Adrenal gland (tissue), 12 donors: Measurements from ENCODE around the gene DTX3L. TPM values are rescaled to one million over a fixed set of nuclear protein-coding genes. Genes with fewer than 3 reads are reported as not detected.

Source experiments
- DNase-seq, 7 donors: peaks; one replicate each; pipeline ENCODE4 v3.0.0-alpha.2; 2019 to 2020
- H3K27ac ChIP-seq, 5 donors: fragments of 200-600 bp; sonication (generic) in 4 of 5; 1 replicate in 3 of 5; 2 replicates in 2 of 5; pipeline versions ENCODE4 v1.5.1 to v1.8.0; 2016 to 2020; ENCODE audit warnings: mild to moderate bottlenecking in 1 of 5
- H3K27me3 ChIP-seq: fragments of 200-600 bp; 2 replicates; pipeline ENCODE4 v1.8.0; 2021
- H3K36me3 ChIP-seq, 2 donors: fragments of 200-600 bp; replicated peaks in 1 of 2; 1 replicate in 1 of 2; 2 replicates in 1 of 2; pipeline versions ENCODE4 v1.5.1 to v1.8.0; 2018 to 2022
- H3K4me1 ChIP-seq, 2 donors: fragments of 200-600 bp; replicated peaks in 1 of 2; 1 replicate in 1 of 2; 2 replicates in 1 of 2; pipeline versions ENCODE4 v1.5.1 to v1.8.0; 2018 to 2021
- H3K4me3 ChIP-seq, 4 donors: fragments of 200-600 bp; sonication (generic) in 3 of 4; one replicate each; pipeline ENCODE4 v1.5.1; 2016 to 2018
- H3K9me3 ChIP-seq, 3 donors: fragments of 200-600 bp; sonication (generic) in 1 of 3; replicated peaks in 1 of 3; 1 replicate in 2 of 3; 2 replicates in 1 of 3; pipeline versions ENCODE4 v1.5.1 to v1.8.0; 2016 to 2021
- POLR2A ChIP-seq, 2 donors: fragments of 450-650 bp; IDR thresholded peaks; one replicate each; pipeline ENCODE4 v1.6.1; 2017; ENCODE audit warnings: antibody characterized with exemption in 2 of 2, mild to moderate bottlenecking in 2 of 2, moderate library complexity in 1 of 2
- WGBS, 4 donors: extraction: QIAGEN DNeasy Blood & Tissue Kit in 2 of 4; methylation state at CpG; one replicate each; pipeline versions ENCODE4 v1.1.5 to v1.1.7; 2013 to 2017; 5-methylcytosine and 5-hydroxymethylcytosine counted together
- intact Hi-C, 2 donors: fragments of 100-400 bp; cut with DNase I; formaldehyde crosslinking; loops; one replicate each; pipeline versions ENCODE4 v1.14.1 to v1.15.0; 2022 to 2023
- polyA plus RNA-seq, 3 donors: library from polyadenylated mRNA; stranded (reverse); fragments of 200-250 nt in 2 of 3; fragments of 350-450 nt in 1 of 3; fragmentation: Illumina TruSeq in 1 of 3; extraction: RNeasy Lipid Tissue Mini Kit (QIAGEN cat#74804) in 1 of 3; gene quantifications; one replicate each; pipeline ENCODE4 v1.2.3, GENCODE V29; 2013 to 2014
- total RNA-seq, 9 donors: library from RNA; depleted of rRNA in 4 of 9; stranded (reverse); fragments of >200 nt in 4 of 9; fragments of 120-200 nt in 1 of 9; fragmentation: NEBNext Ultra II Directional in 1 of 9; extraction: Animal tissue kit (Norgen Biotek cat#: 25700) in 1 of 9; gene quantifications; one replicate each; pipeline versions ENCODE4 v1.1.0 to v1.2.4, GENCODE V29; 2013 to 2023
- TF ChIP-seq, protein P1 (sequence below), 6 experiments: fragments of 450-650 bp in 4 of 6; fragments of 200-600 bp in 2 of 6; sonication (generic) in 1 of 6; IDR thresholded peaks; 1 replicate in 5 of 6; 2 replicates in 1 of 6; pipeline versions ENCODE4 v1.5.1 to v1.8.0; 2016 to 2021; ENCODE audit warnings: antibody characterized with exemption in 6 of 6, mild to moderate bottlenecking in 2 of 6, moderate library complexity in 1 of 6
- donor health status: healthy with polysubstance abuse.
- donor health status: Bipolar disorder and iron deficiency.
- donor health status: DM: yes; HTN: yes; CAD: no.
- donor health status: DM: no; HTN: no; CAD: no.
- donor health status: DM: no; HTN: no; CAD: no.
- donor health status: DM: yes; HTN: yes; CAD: no.

The DTX3L gene
- total and polyA plus RNA-seq, 12 donors = 6.0 to 46.6 (median 27.7) TPM

DNA sequence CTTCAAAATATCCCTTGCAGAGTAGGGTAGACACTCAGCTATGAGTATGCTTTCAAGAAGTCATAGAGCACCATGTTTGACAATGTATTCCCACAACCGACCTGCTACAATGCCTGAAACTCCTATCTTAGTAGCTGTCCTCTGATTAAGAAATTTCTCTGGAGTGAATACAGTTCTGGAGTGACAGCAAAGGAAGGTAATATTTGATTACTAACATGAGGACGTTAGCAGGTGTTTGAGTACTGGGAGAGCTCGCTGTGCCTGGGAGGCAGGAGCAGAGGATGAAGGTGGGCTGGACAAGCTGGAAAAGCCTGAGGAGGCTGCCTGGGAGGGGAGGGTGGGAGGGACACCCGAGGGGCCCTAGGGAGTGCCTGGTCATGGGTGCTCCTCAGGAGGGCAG, 56.3 kb downstream of the DTX3L start:
- no peak for TF ChIP-seq POLR2A (IDR thresholded peaks at IDR 0.05)
- TF ChIP-seq, protein P1, sequence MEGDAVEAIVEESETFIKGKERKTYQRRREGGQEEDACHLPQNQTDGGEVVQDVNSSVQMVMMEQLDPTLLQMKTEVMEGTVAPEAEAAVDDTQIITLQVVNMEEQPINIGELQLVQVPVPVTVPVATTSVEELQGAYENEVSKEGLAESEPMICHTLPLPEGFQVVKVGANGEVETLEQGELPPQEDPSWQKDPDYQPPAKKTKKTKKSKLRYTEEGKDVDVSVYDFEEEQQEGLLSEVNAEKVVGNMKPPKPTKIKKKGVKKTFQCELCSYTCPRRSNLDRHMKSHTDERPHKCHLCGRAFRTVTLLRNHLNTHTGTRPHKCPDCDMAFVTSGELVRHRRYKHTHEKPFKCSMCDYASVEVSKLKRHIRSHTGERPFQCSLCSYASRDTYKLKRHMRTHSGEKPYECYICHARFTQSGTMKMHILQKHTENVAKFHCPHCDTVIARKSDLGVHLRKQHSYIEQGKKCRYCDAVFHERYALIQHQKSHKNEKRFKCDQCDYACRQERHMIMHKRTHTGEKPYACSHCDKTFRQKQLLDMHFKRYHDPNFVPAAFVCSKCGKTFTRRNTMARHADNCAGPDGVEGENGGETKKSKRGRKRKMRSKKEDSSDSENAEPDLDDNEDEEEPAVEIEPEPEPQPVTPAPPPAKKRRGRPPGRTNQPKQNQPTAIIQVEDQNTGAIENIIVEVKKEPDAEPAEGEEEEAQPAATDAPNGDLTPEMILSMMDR (IDR thresholded peaks at IDR 0.05) = no peak
- Histone ChIP-seq H3K27ac (no peak overlapping the region), H3K4me1 (no peaks in the 10 kb centered on the region), H3K4me3 (no peak overlapping the region), H3K27me3 (no peaks in the 10 kb centered on the region), H3K9me3 (no peaks in the 10 kb centered on the region), H3K36me3 (no peaks in the 10 kb centered on the region)
- no peak for DNase-seq
- intact Hi-C loops = no loop called here
- WGBS, 4 donors = 68 to 76% (median 73%) methylated on average over 4 of the region's 4 CpGs

DNA sequence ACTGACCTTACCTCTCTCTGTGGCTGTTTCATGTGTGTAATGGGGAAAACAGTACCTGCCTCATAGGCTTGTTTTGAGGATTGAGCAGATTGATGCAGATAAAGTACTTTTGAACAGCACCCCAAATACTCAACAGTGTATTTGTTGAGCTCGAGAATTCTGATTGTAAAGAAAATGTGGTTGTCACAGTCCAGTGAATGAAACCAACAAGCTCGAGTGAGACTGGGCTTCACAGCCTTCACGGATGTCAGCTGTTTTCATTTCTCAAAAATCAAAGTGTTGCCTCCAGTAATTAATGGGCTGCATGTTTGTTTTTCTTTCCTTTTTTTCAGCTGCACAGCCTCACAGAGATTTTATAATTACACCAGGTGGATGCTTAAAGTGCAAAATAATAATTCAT, 57.0 kb downstream of the DTX3L start:
- H3K9me3 ChIP-seq = no peaks in the 10 kb centered on the region
- H3K27me3 ChIP-seq = no peaks in the 10 kb centered on the region
- 42 to 61% (median 49%) methylated on average over 3 of the region's 3 CpGs for WGBS, 4 donors
- no peaks in the 10 kb centered on the region for H3K36me3 ChIP-seq
- DNase-seq = no peak
- H3K4me3 ChIP-seq = no peak overlapping the region
- H3K27ac ChIP-seq = no peak overlapping the region
- H3K4me1 ChIP-seq = no peaks in the 10 kb centered on the region
- intact Hi-C loops = no loop called here
- TF ChIP-seq, protein P1 (IDR thresholded peaks at IDR 0.05) = no peak
- no peak for TF ChIP-seq POLR2A (IDR thresholded peaks at IDR 0.05)

DNA sequence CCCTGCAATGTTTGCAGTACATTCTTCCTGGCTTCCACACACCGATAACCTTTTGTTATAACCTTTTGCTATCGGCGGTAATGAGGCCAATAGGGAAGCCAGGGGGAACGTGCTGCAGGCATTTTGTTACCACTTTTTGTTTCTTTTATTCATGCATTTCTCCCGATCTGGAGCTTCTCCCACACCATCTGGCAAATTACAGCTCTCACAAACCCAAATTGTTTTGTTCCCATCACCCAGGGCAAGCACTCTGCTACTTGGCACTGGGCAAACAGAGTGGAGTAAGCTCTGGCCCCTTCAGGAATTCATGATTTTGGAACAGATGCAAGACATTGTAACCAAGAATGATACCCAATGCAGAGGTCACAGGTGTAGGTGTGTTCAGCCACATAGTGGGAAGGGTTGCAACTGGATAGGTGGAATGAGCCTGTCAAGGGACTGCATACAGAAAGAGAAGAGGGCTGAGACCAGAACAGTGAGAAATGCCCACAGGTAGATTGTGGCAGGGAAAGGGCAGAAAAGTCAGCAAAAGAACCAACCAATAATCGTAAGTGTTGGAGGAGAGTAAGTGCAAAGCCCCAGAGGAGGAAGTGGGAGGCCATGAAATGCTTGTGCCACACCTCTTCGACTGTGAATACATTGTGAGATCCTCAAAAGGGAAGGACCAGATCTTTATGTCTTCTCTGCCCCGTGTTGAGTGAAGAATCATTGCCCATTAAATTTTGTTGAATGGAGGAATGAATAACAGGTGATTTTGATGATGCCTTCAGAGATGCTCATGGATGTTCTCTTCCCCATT, 59.1 kb downstream of the DTX3L start:
- no peak overlapping the region for H3K4me3 ChIP-seq
- H3K36me3 ChIP-seq = no peaks in the 10 kb centered on the region
- no peaks in the 10 kb centered on the region for H3K9me3 ChIP-seq
- no peaks in the 10 kb centered on the region for H3K4me1 ChIP-seq
- no peaks in the 10 kb centered on the region for H3K27me3 ChIP-seq
- intact Hi-C loops = no loop called here
- no peak overlapping the region for H3K27ac ChIP-seq
- no peak for DNase-seq
- no peak for TF ChIP-seq POLR2A (IDR thresholded peaks at IDR 0.05)
- TF ChIP-seq, protein P1 (IDR thresholded peaks at IDR 0.05) = no peak
- WGBS, 4 donors = 75 to 82% (median 76%) methylated on average over 8 of the region's 8 CpGs

Other genes with a start within 250 kb of the DTX3L start
- 10 to 100 TPM in 1 of 9 donors, 1 to 10 TPM in 7, not detected in 1; 1.1 to 12.1 (median 4.1) TPM for gene CSTA, start 239.1 kb upstream of the DTX3L start, total RNA-seq
- gene CSTA, start 239.1 kb upstream of the DTX3L start, polyA plus RNA-seq = 10 to 100 TPM in 2 of 3 donors, 1 to 10 TPM in 1; 8.8 to 15.7 (median 13.0) TPM
- 10 to 100 TPM; 10.6 to 85.1 (median 34.6) TPM for gene MIX23, start 181.1 kb upstream of the DTX3L start, total RNA-seq
- gene MIX23, start 181.1 kb upstream of the DTX3L start, polyA plus RNA-seq = 100 to 1,000 TPM in 1 of 3 donors, 10 to 100 TPM in 2; 49.8 to 118 (median 57.4) TPM
- 100 to 1,000 TPM in 2 of 9 donors, 10 to 100 TPM in 7; 36.2 to 158 (median 71.5) TPM for gene FAM162A, start 180.2 kb upstream of the DTX3L start, total RNA-seq
- gene FAM162A, start 180.2 kb upstream of the DTX3L start, polyA plus RNA-seq = 100 to 1,000 TPM in 2 of 3 donors, 10 to 100 TPM in 1; 96.0 to 287 (median 269) TPM
- 10 to 100 TPM in 1 of 9 donors, 1 to 10 TPM in 8; 3.6 to 10.3 (median 7.0) TPM for gene WDR5B, start 148.3 kb upstream of the DTX3L start, total RNA-seq
- gene WDR5B, start 148.3 kb upstream of the DTX3L start, polyA plus RNA-seq = 1 to 10 TPM; 3.0 to 7.9 (median 3.3) TPM
- gene KPNA1, start 49.4 kb upstream of the DTX3L start, total RNA-seq = 100 to 1,000 TPM in 1 of 9 donors, 10 to 100 TPM in 8; 29.3 to 164 (median 53.4) TPM
- 100 to 1,000 TPM in 1 of 3 donors, 10 to 100 TPM in 2; 12.1 to 123 (median 14.7) TPM for gene KPNA1, start 49.4 kb upstream of the DTX3L start, polyA plus RNA-seq
- 10 to 100 TPM; 20.8 to 65.9 (median 42.6) TPM for gene PARP9, start within 50 bp of the DTX3L start, total RNA-seq
- gene PARP9, start within 50 bp of the DTX3L start, polyA plus RNA-seq = 10 to 100 TPM; 29.5 to 70.5 (median 32.3) TPM
- gene PARP15, start 13.3 kb downstream of the DTX3L start, total RNA-seq = 1 to 10 TPM in 5 of 9 donors, under 1 TPM in 4; 0.12 to 2.9 (median 1.3) TPM
- gene PARP15, start 13.3 kb downstream of the DTX3L start, polyA plus RNA-seq = 1 to 10 TPM; 1.0 to 4.3 (median 1.3) TPM
- 10 to 100 TPM; 30.8 to 90.2 (median 46.5) TPM for gene PARP14, start 116.5 kb downstream of the DTX3L start, total RNA-seq
- 10 to 100 TPM; 17.4 to 24.1 (median 17.6) TPM for gene PARP14, start 116.5 kb downstream of the DTX3L start, polyA plus RNA-seq
- gene HSPBAP1, start 229.5 kb downstream of the DTX3L start, total RNA-seq = 10 to 100 TPM in 5 of 9 donors, 1 to 10 TPM in 4; 3.9 to 14.8 (median 10.3) TPM
- 10 to 100 TPM in 2 of 3 donors, 1 to 10 TPM in 1; 8.2 to 40.2 (median 30.2) TPM for gene HSPBAP1, start 229.5 kb downstream of the DTX3L start, polyA plus RNA-seq
- 10 to 100 TPM; 11.7 to 40.8 (median 21.7) TPM for gene SLC49A4, start 230.7 kb downstream of the DTX3L start, total RNA-seq
- gene SLC49A4, start 230.7 kb downstream of the DTX3L start, polyA plus RNA-seq = 10 to 100 TPM in 1 of 3 donors, 1 to 10 TPM in 2; 2.2 to 16.3 (median 4.9) TPM